Sigmoid colon (tissue), 7 donors: ENCODE data around the gene C7. TPM values are rescaled to one million over a fixed set of nuclear protein-coding genes. Genes with fewer than 3 reads are reported as not detected.
"Not testable (repeated sequence)": the region's sequence is repeated elsewhere in the genome, so short reads cannot be mapped to it uniquely, and the experiment has no call there.

Experiments
- DNase-seq: peaks from one replicate; pipeline ENCODE4 v3.0.0-alpha.2; 2019
- H3K27ac ChIP-seq, 4 donors: fragments of 200-600 bp; sonication (generic); one replicate each; pipeline ENCODE4 v1.5.1; 2016 to 2019; ENCODE audit warnings: mild to moderate bottlenecking in 1 of 4
- H3K27me3 ChIP-seq, 3 donors: fragments of 200-600 bp; sonication (generic); one replicate each; pipeline ENCODE4 v1.5.1; 2019; ENCODE audit warnings: mild to moderate bottlenecking in 1 of 3
- H3K36me3 ChIP-seq, 4 donors: fragments of 200-600 bp; sonication (generic); one replicate each; pipeline ENCODE4 v1.5.1; 2016 to 2019
- H3K4me1 ChIP-seq, 4 donors: fragments of 200-600 bp; sonication (generic); one replicate each; pipeline ENCODE4 v1.5.1; 2017 to 2019
- H3K4me3 ChIP-seq, 4 donors: fragments of 200-600 bp; sonication (generic); one replicate each; pipeline ENCODE4 v1.5.1; 2017 to 2019; ENCODE audit warnings: mild to moderate bottlenecking in 2 of 4, moderate library complexity in 1 of 4
- H3K9me3 ChIP-seq, 4 donors: fragments of 200-600 bp in 3 of 4; sonication (generic) in 3 of 4; one replicate each; pipeline versions ENCODE4 v1.5.1 to v1.6.1; 2013 to 2019
- POLR2A ChIP-seq, 2 donors: fragments of 450-650 bp; IDR thresholded peaks; one replicate each; pipeline ENCODE4 v1.6.1; 2016; ENCODE audit warnings: antibody characterized with exemption in 2 of 2, mild to moderate bottlenecking in 2 of 2, moderate library complexity in 2 of 2
- WGBS, 2 donors: extraction: QIAGEN DNeasy Blood & Tissue Kit; methylation state at CpG; one replicate each; pipeline ENCODE4 v1.1.7; 2013; 5-methylcytosine and 5-hydroxymethylcytosine counted together
- intact Hi-C: fragments of 100-400 bp; cut with DNase I; formaldehyde crosslinking; loops from one replicate; pipeline ENCODE4 v1.15.1; 2023
- polyA plus RNA-seq, 3 donors: library from polyadenylated mRNA; stranded (reverse); fragments of 200-250 nt; gene quantifications; one replicate each; pipeline ENCODE4 v1.2.3, GENCODE V29; 2013
- small RNA-seq, 3 donors: library from RNA; depleted of rRNA; stranded (forward); fragments of <200 nt; gene quantifications; one replicate each; pipeline ENCODE3, GENCODE V24; 2016
- total RNA-seq, 4 donors: library from RNA; depleted of rRNA; stranded (reverse); fragments of >200 nt; gene quantifications; one replicate each; pipeline ENCODE4 v1.1.0, GENCODE V29; 2016
- donor health status: healthy with polysubstance abuse.
- donor health status: Bipolar disorder and iron deficiency.
- donor health status: healthy.

Gene C7
- total and polyA plus RNA-seq, 7 donors = 6.2 to 799 (median 267) TPM

DNA sequence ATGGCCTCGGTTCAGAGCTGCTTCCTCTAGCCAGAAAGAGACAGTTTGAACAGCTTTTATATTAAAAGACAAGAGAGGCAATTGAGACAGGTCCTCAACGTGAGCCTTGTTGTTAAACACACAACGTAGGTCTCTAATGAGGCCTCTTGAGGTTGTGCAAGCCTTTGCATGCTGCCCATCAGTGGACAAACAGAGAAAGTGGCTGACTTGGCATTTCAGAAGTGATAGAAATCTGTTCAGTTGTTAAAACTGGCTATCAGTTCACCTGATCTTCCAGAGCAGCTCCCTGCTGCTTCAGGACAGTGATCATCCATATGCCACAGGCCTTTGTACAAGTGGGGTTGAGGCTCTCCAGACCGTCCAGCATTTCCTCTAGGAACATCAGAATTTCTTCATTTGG lies 103.0 kb downstream of the C7 start:
- no peak for TF ChIP-seq POLR2A (IDR thresholded peaks at IDR 0.05)
- Histone ChIP-seq H3K4me1 (no peaks in the 10 kb centered on the region), H3K27me3 (no peaks in the 10 kb centered on the region), H3K9me3 (no peaks in the 10 kb centered on the region), H3K27ac (no peak overlapping the region), H3K36me3 (no peaks in the 10 kb centered on the region), H3K4me3 (no peak overlapping the region)
- WGBS, 2 donors = 74 to 77% methylated on average over 4 of the region's 4 CpGs
- intact Hi-C loops = no loop called here
- DNase-seq = no peak

DNA sequence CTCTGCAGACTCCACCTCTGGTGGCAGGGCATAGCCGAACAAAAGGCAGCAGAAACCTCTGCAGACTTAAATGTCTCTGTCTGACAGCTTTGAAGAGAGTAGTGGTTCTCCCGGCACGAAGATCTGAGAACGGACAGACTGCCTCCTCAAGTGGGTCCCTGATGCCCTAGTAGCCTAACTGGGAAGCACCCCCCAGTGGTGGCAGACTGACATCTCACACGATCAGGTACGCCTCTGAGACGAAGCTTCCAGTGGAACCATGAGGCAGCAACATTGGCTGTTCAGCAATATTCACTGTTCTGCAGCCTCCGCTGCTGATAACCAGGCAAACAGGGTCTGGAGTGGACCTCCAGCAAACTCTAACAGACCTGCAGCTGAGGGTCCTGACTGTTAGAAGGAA lies 113.3 kb downstream of the C7 start:
- H3K9me3 ChIP-seq, DNase-seq, H3K4me1 ChIP-seq, H3K36me3 ChIP-seq, H3K27ac ChIP-seq, H3K4me3 ChIP-seq, intact Hi-C loops, H3K27me3 ChIP-seq: not testable (repeated sequence)
- 97 to 98% methylated on average over 8 of the region's 8 CpGs for WGBS, 2 donors

Small RNA genes within 50 kb of the gene (small RNA-seq; reads per million reads assigned to genes)
- gene AC114967.1 = 0 reads per million in 3 donors
- gene RNU7-161P = 0 reads per million in 3 donors

Other genes starting within 250 kb of the C7 start
- gene PTGER4, start 229.6 kb upstream of the C7 start, total RNA-seq = 10 to 100 TPM; 44.3 to 77.7 (median 72.8) TPM
- gene PTGER4, start 229.6 kb upstream of the C7 start, polyA plus RNA-seq = 10 to 100 TPM in 2 of 3 donors, 1 to 10 TPM in 1; 9.0 to 20.1 (median 12.0) TPM
- 10 to 100 TPM; 18.0 to 33.2 (median 26.0) TPM for gene TTC33, start 153.5 kb upstream of the C7 start, total RNA-seq
- gene TTC33, start 153.5 kb upstream of the C7 start, polyA plus RNA-seq = 10 to 100 TPM in 2 of 3 donors, 1 to 10 TPM in 1; 6.6 to 11.6 (median 10.2) TPM
- gene PRKAA1, start 111.1 kb upstream of the C7 start, total RNA-seq = 10 to 100 TPM; 63.4 to 98.4 (median 86.7) TPM
- gene PRKAA1, start 111.1 kb upstream of the C7 start, polyA plus RNA-seq = 10 to 100 TPM; 27.0 to 34.4 (median 29.3) TPM
- gene RPL37, start 74.3 kb upstream of the C7 start, total RNA-seq = 100 to 1,000 TPM; 120 to 170 (median 149) TPM
- 1,000 to 10,000 TPM; 1,182 to 2,184 (median 1,251) TPM for gene RPL37, start 74.3 kb upstream of the C7 start, polyA plus RNA-seq
- gene CARD6, start 68.1 kb upstream of the C7 start, total RNA-seq = 10 to 100 TPM in 2 of 4 donors, 1 to 10 TPM in 2; 4.1 to 12.2 (median 9.4) TPM
- gene CARD6, start 68.1 kb upstream of the C7 start, polyA plus RNA-seq = 1 to 10 TPM; 1.4 to 4.8 (median 2.8) TPM
- gene MROH2B, start 161.8 kb downstream of the C7 start, total RNA-seq = under 1 TPM in 2 of 4 donors, not detected in 2; 0.33 to 0.36 TPM
- under 1 TPM in 1 of 3 donors, not detected in 2; 0.07 TPM for gene MROH2B, start 161.8 kb downstream of the C7 start, polyA plus RNA-seq